ENCODE data around the gene SLC39A10.
"Not testable (repeated sequence)": the region's sequence is repeated elsewhere in the genome, so short reads cannot be mapped to it uniquely, and the experiment has no call there.

Gene SLC39A10

GRCh38 chr2:195671563-195671962 is 14.5 kb downstream of the SLC39A10 start:
- DNase-seq (ENCODE audit: low read depth) = no peak

GRCh38 chr2:195672674-195673073 is 15.6 kb downstream of the SLC39A10 start:
- DNase-seq (ENCODE audit: low read depth) = no peak

GRCh38 chr2:195674491-195675221 is 17.6 kb downstream of the SLC39A10 start:
- no peak for DNase-seq (ENCODE audit: low read depth)

- no peak for DNase-seq (ENCODE audit: low read depth)
Observed at GRCh38 chr2:195675783-195676427, 18.9 kb downstream of the SLC39A10 start.

- DNase-seq (ENCODE audit: low read depth) = no peak
Observed at GRCh38 chr2:195677290-195677689, 20.3 kb downstream of the SLC39A10 start.

- no peak for DNase-seq (ENCODE audit: low read depth)
Observed at GRCh38 chr2:195677884-195678283, 20.9 kb downstream of the SLC39A10 start.

- DNase-seq (ENCODE audit: low read depth) = no peak
Observed at GRCh38 chr2:195682077-195682476, 25.1 kb downstream of the SLC39A10 start.

GRCh38 chr2:195683174-195683573 is 26.1 kb downstream of the SLC39A10 start:
- no peak for DNase-seq (ENCODE audit: low read depth)

GRCh38 chr2:195686564-195686963 is 29.5 kb downstream of the SLC39A10 start:
- no peak for DNase-seq (ENCODE audit: low read depth)

GRCh38 chr2:195687320-195688086 is 30.5 kb downstream of the SLC39A10 start:
- no peak for DNase-seq (ENCODE audit: low read depth)

- not testable (repeated sequence) for DNase-seq (ENCODE audit: low read depth)
Observed at GRCh38 chr2:195692531-195692930, 35.5 kb downstream of the SLC39A10 start.

GRCh38 chr2:195694553-195694952 is 37.5 kb downstream of the SLC39A10 start:
- no peak for DNase-seq (ENCODE audit: low read depth)

- no peak for DNase-seq (ENCODE audit: low read depth)
Observed at GRCh38 chr2:195695002-195695631, 38.1 kb downstream of the SLC39A10 start.

- no peak for DNase-seq (ENCODE audit: low read depth)
Observed at GRCh38 chr2:195696012-195696411, 39.0 kb downstream of the SLC39A10 start.

- no peak for DNase-seq (ENCODE audit: low read depth)
Observed at GRCh38 chr2:195697681-195698220, 40.7 kb downstream of the SLC39A10 start.

GRCh38 chr2:195700480-195700879 is 43.5 kb downstream of the SLC39A10 start:
- no peak for DNase-seq (ENCODE audit: low read depth)

- no peak for DNase-seq (ENCODE audit: low read depth)
Observed at GRCh38 chr2:195706161-195706900, 49.3 kb downstream of the SLC39A10 start.

- DNase-seq (ENCODE audit: low read depth) = no peak
Observed at GRCh38 chr2:195709901-195710806, 53.1 kb downstream of the SLC39A10 start.

- no peak for DNase-seq (ENCODE audit: low read depth)
Observed at GRCh38 chr2:195711478-195711877, 54.5 kb downstream of the SLC39A10 start.

GRCh38 chr2:195716466-195716865 is 59.4 kb downstream of the SLC39A10 start:
- no peak for DNase-seq (ENCODE audit: low read depth)
